HG03520 (cell line): ENCODE results near the gene RAB11FIP2.
"Not testable (repeated sequence)": the region's sequence is repeated elsewhere in the genome, so short reads cannot be mapped to it uniquely, and the experiment has no call there.

Source experiments
- ATAC-seq: cut with Tn5 transposase; IDR thresholded peaks from one replicate; pipeline ENCODE4 v1.9.1; 2021; ENCODE audit warnings: mild to moderate bottlenecking, moderate library complexity; ENCODE audit not compliant: unreplicated experiment

The RAB11FIP2 gene, protein sequence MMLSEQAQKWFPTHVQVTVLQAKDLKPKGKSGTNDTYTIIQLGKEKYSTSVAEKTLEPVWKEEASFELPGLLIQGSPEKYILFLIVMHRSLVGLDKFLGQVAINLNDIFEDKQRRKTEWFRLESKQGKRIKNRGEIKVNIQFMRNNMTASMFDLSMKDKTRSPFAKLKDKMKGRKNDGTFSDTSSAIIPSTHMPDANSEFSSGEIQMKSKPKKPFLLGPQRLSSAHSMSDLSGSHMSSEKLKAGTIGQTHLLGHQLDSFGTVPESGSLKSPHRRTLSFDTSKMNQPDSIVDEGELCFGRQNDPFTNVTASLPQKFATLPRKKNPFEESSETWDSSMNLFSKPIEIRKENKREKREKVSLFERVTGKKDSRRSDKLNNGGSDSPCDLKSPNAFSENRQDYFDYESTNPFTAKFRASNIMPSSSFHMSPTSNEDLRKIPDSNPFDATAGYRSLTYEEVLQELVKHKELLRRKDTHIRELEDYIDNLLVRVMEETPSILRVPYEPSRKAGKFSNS

GRCh38 chr10:118046395-118047156, at the start of gene RAB11FIP2:
TSS of gene RAB11FIP2 (minus strand) at chr10:118046941. CDS start at chr10:118046163, 778 bp downstream.
- peak; percentile 96 for ATAC-seq

DNA sequence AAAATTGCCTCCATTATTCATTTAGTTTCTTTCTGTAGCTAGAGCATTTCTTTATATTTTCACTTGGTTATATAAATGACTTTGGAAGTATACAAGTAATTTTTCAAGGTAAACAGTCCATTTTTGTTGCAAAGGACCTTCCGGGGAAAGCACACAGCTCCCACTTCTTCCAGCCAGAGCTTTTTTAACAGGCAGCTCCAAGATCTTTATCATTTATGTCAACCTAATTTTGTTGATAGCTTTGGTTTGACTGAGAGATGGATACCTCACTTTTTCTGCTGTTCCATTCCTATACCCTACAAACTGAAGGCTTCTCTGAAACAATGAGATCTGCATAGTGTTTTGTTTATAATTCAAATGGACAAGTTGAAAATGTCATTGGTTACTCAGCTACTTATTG, 49.3 kb upstream of the RAB11FIP2 start:
- ATAC-seq = no peak

GRCh38 chr10:118092209-118092608, 45.5 kb upstream of the RAB11FIP2 start:
- no peak for ATAC-seq

- no peak for ATAC-seq
Observed at GRCh38 chr10:118080817-118081216, 34.1 kb upstream of the RAB11FIP2 start.

DNA sequence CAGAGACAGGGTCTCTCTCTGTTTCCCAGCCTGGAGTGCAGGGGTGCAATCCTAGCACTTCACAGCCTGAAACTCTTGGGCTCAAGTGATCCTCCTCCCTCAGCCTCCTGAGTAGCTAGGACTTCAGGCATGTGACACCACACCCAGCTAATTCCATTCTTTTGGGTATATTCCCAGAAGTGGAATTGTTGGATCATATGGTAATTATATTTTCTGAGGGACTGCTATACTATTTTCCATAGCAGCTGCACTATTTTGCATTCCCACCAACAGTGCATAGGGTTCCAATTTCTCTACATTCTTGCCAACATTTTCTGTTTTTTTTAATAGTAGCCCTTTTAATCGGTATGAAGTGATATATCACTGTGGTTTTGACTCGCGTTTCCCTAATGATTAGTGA, 30.0 kb upstream of the RAB11FIP2 start:
- no peak for ATAC-seq

- ATAC-seq = no peak
Observed at GRCh38 chr10:118072840-118073239, 26.1 kb upstream of the RAB11FIP2 start.

- ATAC-seq = not testable (repeated sequence)
Observed at GRCh38 chr10:118067389-118067788, 20.6 kb upstream of the RAB11FIP2 start.

GRCh38 chr10:118062798-118063238, 16.1 kb upstream of the RAB11FIP2 start:
- no peak for ATAC-seq

DNA sequence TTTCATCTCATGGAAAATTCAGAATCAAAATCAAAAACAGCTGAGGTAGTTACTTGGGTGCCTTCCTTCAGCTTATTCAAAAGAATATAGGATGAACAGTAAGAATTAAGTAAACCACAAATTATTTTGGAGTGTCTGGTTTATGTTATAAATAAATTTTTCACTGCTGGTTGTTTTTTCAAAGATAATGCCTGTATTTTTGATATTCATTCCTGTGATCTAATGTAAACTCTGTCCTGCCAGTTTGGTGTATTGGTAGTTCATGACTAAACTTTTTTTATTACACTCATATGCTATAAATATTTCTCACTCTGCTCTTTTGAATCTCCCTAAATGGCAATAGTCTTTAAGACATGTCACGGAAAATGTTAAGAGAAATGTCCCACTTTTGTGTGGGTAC, 11.6 kb upstream of the RAB11FIP2 start:
- ATAC-seq = no peak

GRCh38 chr10:118057361-118057760, 10.6 kb upstream of the RAB11FIP2 start:
- no peak for ATAC-seq

GRCh38 chr10:118054383-118054782, 7.6 kb upstream of the RAB11FIP2 start:
- no peak for ATAC-seq

GRCh38 chr10:118052816-118053215, 6.1 kb upstream of the RAB11FIP2 start:
- ATAC-seq = no peak

- no peak for ATAC-seq
Observed at GRCh38 chr10:118047880-118048279, 1.1 kb upstream of the RAB11FIP2 start.

DNA sequence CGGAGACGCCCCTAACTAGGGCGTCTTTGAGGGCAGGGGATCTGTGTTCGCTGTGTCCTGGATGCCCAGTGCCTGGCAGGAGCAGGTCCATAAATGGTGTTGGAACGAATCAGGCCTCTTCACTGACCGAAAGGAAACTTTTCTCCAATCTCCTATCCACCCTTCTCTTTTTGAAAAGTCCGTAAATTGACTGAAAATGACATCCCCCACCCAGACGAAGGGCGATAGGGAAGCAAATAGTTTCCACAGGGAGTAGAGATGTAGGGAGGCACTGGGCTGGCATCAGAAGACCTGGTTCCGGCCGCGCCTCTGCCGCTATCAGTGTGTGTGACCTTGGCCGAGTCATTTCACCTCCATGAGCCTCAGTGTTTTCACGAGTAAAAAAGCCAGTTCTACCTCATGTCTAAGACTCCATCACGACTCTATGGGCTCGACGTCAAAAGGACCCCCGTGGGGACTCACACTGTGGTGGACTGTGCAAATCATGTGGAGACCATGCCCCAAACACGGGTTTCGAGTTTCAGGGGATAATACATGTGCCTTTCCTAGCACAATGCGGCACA, 497 bp upstream of the RAB11FIP2 start:
- no peak for ATAC-seq

DNA sequence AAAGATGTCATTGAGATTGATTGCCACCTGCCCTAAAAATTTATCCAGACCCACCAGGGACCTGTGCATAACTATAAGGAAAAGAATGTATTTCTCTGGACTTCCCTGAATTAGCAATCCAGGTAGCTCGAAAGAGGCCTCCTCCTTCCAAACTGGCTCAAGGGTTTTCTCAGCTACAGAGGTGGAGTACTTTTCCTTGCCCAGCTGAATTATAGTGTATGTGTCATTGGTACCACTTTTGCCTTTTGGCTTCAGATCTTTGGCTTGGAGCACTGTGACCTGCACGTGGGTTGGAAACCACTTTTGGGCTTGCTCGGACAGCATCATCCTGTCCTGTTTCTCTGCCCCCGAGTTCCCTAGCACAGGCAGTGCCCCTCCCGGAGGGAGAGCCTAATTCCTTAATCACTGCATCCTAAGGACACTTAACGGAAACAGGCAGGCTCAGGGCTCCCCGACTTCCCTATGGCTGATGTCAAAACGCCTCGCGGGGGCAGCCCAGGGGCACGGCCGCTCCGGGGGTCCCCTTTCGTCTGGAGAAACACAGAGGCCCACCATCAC, 825 bp downstream of the RAB11FIP2 start:
- ATAC-seq = peak; percentile 14

DNA sequence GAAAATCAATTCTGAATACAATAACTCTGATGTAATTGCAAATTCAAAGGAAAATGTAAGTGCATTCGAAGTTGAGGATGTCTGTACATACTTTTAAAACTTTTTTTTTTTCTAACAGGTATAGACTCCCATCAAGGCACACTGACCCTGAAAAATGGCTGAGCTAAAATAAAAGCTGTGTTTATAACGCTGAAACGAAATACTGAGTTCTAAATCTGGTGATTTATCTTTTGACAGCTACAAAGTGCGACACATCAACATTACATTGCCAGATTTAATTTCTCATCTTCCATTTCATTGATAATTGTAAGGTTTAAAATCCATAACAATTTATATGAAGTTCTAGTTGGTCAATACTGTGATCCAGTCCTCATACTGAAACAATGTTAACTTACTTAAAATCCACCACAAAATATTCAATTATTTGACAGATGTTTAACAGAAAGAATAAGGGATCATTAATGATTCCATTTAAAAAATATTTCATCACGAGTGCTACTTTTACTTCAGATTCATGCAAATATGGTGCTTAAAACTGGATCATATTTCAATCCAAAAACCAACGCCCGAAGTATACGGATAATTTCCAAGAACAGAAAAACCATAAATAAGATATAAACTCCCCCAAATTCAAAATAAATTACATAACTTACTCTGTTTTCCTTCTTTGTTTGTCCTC, 1.4 kb downstream of the RAB11FIP2 start:
- ATAC-seq = no peak

GRCh38 chr10:118042827-118043242, 3.9 kb downstream of the RAB11FIP2 start:
- no peak for ATAC-seq

GRCh38 chr10:118042336-118042735, 4.4 kb downstream of the RAB11FIP2 start:
- ATAC-seq = no peak

DNA sequence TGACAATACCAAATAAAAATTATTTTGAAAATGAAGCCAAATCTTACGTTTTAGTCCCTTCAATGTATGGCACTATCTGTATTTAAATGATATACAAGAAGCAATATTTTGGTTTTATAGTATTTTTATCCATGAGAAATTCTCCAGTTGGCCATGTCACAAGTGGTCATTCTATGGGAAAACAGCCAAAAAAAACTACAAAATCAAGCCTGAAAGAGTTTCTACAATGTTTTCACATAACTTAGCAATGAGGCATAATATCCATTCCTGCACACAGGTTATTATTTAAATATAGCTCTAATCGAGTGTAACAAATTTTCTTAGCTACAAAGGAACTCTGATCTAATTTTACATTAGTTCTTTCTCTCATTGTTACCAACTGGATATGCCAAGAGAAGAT, 5.4 kb downstream of the RAB11FIP2 start:
- no peak for ATAC-seq

- no peak for ATAC-seq
Observed at GRCh38 chr10:118036281-118036875, 10.4 kb downstream of the RAB11FIP2 start.
